H9 (cell line): ENCODE results near the gene DNAJC21. TPM values are rescaled to one million over a fixed set of nuclear protein-coding genes. Genes with fewer than 3 reads are reported as not detected.

ENCODE experiments used
- DNase-seq: peaks from one replicate; pipeline ENCODE4 v3.0.0-alpha.2; 2017
- H2AFZ ChIP-seq: one replicate; pipeline ENCODE4 v1.6.1; 2013; ENCODE audit warnings: mild to moderate bottlenecking, low read length, control low read depth, moderate library complexity
- H2AK5ac ChIP-seq: 2 replicates; pipeline ENCODE4 v1.6.1; 2013; ENCODE audit warnings: low read length, control low read depth, mixed read lengths; ENCODE audit not compliant: insufficient read length
- H2BK120ac ChIP-seq: one replicate; pipeline ENCODE4 v1.6.1; 2013; ENCODE audit warnings: low read depth, mild to moderate bottlenecking, low read length, control low read depth, inconsistent platforms; ENCODE audit not compliant: poor library complexity, severe bottlenecking
- H2BK12ac ChIP-seq: 2 replicates; pipeline ENCODE4 v1.6.1; 2013; ENCODE audit warnings: low read length, control low read depth, mixed read lengths, low read depth; ENCODE audit not compliant: insufficient read length
- H2BK15ac ChIP-seq: 2 replicates; pipeline ENCODE4 v1.6.1; 2013; ENCODE audit warnings: low read depth, low read length, control low read depth
- H2BK20ac ChIP-seq: one replicate; pipeline ENCODE4 v1.6.1; 2013; ENCODE audit warnings: low read depth, mild to moderate bottlenecking, low read length, control low read depth, inconsistent platforms; ENCODE audit not compliant: poor library complexity, severe bottlenecking
- H2BK5ac ChIP-seq: 2 replicates; pipeline ENCODE4 v1.6.1; 2013; ENCODE audit warnings: low read length, control low read depth, mixed read lengths; ENCODE audit not compliant: insufficient read length
- H3K14ac ChIP-seq: 2 replicates; pipeline ENCODE4 v1.6.1; 2013; ENCODE audit warnings: low read length, control low read depth; ENCODE audit not compliant: insufficient read depth
- H3K18ac ChIP-seq: 2 replicates; pipeline ENCODE4 v1.6.1; 2013; ENCODE audit warnings: low read depth, mild to moderate bottlenecking, mixed read lengths, low read length, control low read depth; ENCODE audit not compliant: insufficient read length
- H3K23ac ChIP-seq: 2 replicates; pipeline ENCODE4 v1.6.1; 2013; ENCODE audit warnings: low read length, control low read depth, mixed read lengths, low read depth; ENCODE audit not compliant: insufficient read length
- H3K23me2 ChIP-seq: 2 replicates; pipeline ENCODE4 v1.6.1; 2013; ENCODE audit warnings: low read depth, mild to moderate bottlenecking, mixed read lengths, low read length, control low read depth; ENCODE audit not compliant: insufficient read length, poor library complexity, severe bottlenecking
- H3K27ac ChIP-seq: 2 replicates; pipeline ENCODE4 v1.5.1; 2013; ENCODE audit warnings: low read length, control low read depth, mixed read lengths, low read depth; ENCODE audit not compliant: insufficient read length
- H3K27me3 ChIP-seq: 2 replicates; pipeline ENCODE4 v1.6.1; 2013; ENCODE audit warnings: low read length, control low read depth, inconsistent platforms; ENCODE audit not compliant: insufficient read depth
- H3K4ac ChIP-seq: 2 replicates; pipeline ENCODE4 v1.6.1; 2013; ENCODE audit warnings: low read depth, mild to moderate bottlenecking, control low read depth, inconsistent platforms, low read length, moderate library complexity
- H3K4me1 ChIP-seq: 2 replicates; pipeline ENCODE4 v1.6.1; 2013; ENCODE audit warnings: low read length, control low read depth, inconsistent platforms; ENCODE audit not compliant: insufficient read depth
- H3K4me2 ChIP-seq: 2 replicates; pipeline ENCODE4 v1.6.1; 2013; ENCODE audit warnings: low read length, control low read depth, mixed read lengths; ENCODE audit not compliant: insufficient read length, insufficient read depth
- H3K56ac ChIP-seq: 2 replicates; pipeline ENCODE4 v1.6.1; 2013; ENCODE audit warnings: low read depth, mild to moderate bottlenecking, mixed read lengths, low read length, control low read depth; ENCODE audit not compliant: insufficient read length
- H3K79me1 ChIP-seq: 2 replicates; pipeline ENCODE4 v1.6.1; 2013; ENCODE audit warnings: low read depth, mild to moderate bottlenecking, moderate library complexity, low read length, control low read depth, inconsistent platforms; ENCODE audit not compliant: insufficient read depth, poor library complexity, severe bottlenecking
- H3K79me2 ChIP-seq: 2 replicates; pipeline ENCODE4 v1.6.1; 2013; ENCODE audit warnings: low read length, control low read depth, inconsistent platforms; ENCODE audit not compliant: insufficient read depth
- H3K9ac ChIP-seq: 2 replicates; pipeline ENCODE4 v1.6.1; 2013; ENCODE audit warnings: low read length, control low read depth, mixed read lengths; ENCODE audit not compliant: insufficient read length; ENCODE audit errors: extremely low read depth
- H3K9me3 ChIP-seq: one replicate; pipeline ENCODE4 v1.6.1; 2013; ENCODE audit warnings: low read depth, low read length, inconsistent platforms; ENCODE audit not compliant: control insufficient read depth
- H3T11ph ChIP-seq: one replicate; pipeline ENCODE4 v1.6.1; 2013; ENCODE audit warnings: mild to moderate bottlenecking, low read length, control low read depth, inconsistent platforms
- H4K20me1 ChIP-seq: one replicate; pipeline ENCODE4 v1.6.1; 2013; ENCODE audit not compliant: control insufficient read depth, insufficient read length, insufficient read depth
- H4K5ac ChIP-seq: 2 replicates; pipeline ENCODE4 v1.6.1; 2013; ENCODE audit warnings: low read depth, mild to moderate bottlenecking, mixed read lengths, low read length, control low read depth; ENCODE audit not compliant: insufficient read length
- H4K8ac ChIP-seq: replicated peaks from 2 replicates; pipeline ENCODE4 v1.6.1; 2013; ENCODE audit warnings: low read length, control low read depth, mixed read lengths, low read depth; ENCODE audit not compliant: insufficient read length
- H4K91ac ChIP-seq: 2 replicates; pipeline ENCODE4 v1.6.1; 2013; ENCODE audit warnings: low read depth, mild to moderate bottlenecking, moderate library complexity, mixed read lengths, low read length, control low read depth; ENCODE audit not compliant: insufficient read length
- H3K27ac Mint-ChIP-seq, 3 experiments: 2 replicates in 2 of 3; 3 replicates in 1 of 3; pipeline ENCODE4 v1.8.0; 2020 to 2021; ENCODE audit warnings: mixed read lengths in 3 of 3, mild to moderate bottlenecking in 1 of 3, moderate library complexity in 1 of 3
- H3K27me3 Mint-ChIP-seq: 2 replicates; pipeline ENCODE4 v1.8.0; 2021; ENCODE audit warnings: low read depth, mild to moderate bottlenecking, moderate library complexity, mixed read lengths
- H3K36me3 Mint-ChIP-seq, 3 experiments: 2 replicates in 2 of 3; 3 replicates in 1 of 3; pipeline ENCODE4 v1.8.0; 2020 to 2021; ENCODE audit warnings: low read depth in 3 of 3, mixed read lengths in 3 of 3; ENCODE audit not compliant: insufficient read depth in 1 of 3
- H3K4me1 Mint-ChIP-seq, 2 experiments: 2 replicates each; pipeline ENCODE4 v1.8.0; 2020; ENCODE audit warnings: mixed read lengths in 2 of 2
- H3K4me3 Mint-ChIP-seq, 2 experiments: 2 replicates in 1 of 2; 3 replicates in 1 of 2; pipeline ENCODE4 v1.8.0; 2020 to 2021; ENCODE audit warnings: mild to moderate bottlenecking in 2 of 2, mixed read lengths in 2 of 2, moderate library complexity in 1 of 2
- H3K9me3 Mint-ChIP-seq, 2 experiments: 2 replicates in 1 of 2; 3 replicates in 1 of 2; pipeline ENCODE4 v1.8.0; 2020; ENCODE audit warnings: mild to moderate bottlenecking in 2 of 2, mixed read lengths in 2 of 2, moderate library complexity in 1 of 2
- CTCF ChIP-seq: fragments of 200-600 bp; sonication (generic); conservative IDR thresholded peaks from 3 replicates; pipeline ENCODE4 v1.8.0; 2021; ENCODE audit warnings: antibody characterized with exemption, mild to moderate bottlenecking
- total RNA-seq: library from RNA; stranded (reverse); gene quantifications from 2 replicates; pipeline ENCODE4 v1.2.1, GENCODE V29; 2021

DNAJC21 gene
- total RNA-seq, 1 experiment from 2014 or later, result 50.4 TPM

- peaks cover 6 to 17% of the 10 kb centered on the region in 2 experiments for H3K4me1 Mint-ChIP-seq
- Histone ChIP-seq H3K23me2 (no peaks in the 10 kb centered on the region), H3K27me3 (no peaks in the 10 kb centered on the region), H4K91ac (no peak overlapping the region), H2BK5ac (no peak overlapping the region), H3K9ac (no peak overlapping the region), H3T11ph (no peak overlapping the region), H3K27ac (no peak overlapping the region), H2BK15ac (no peak overlapping the region), H3K4me1 (no peaks in the 10 kb centered on the region), H2BK20ac (no peak overlapping the region), H3K9me3 (no peaks in the 10 kb centered on the region), H3K23ac (no peak overlapping the region), H3K4ac (no peak overlapping the region), H2BK12ac (no peak overlapping the region), H4K5ac (no peak overlapping the region), H2AFZ (no peak overlapping the region), H2AK5ac (no peak overlapping the region), H4K20me1 (no peaks in the 10 kb centered on the region), H3K79me2 (no peaks in the 10 kb centered on the region), H3K4me2 (no peak overlapping the region), H3K18ac (no peak overlapping the region), H2BK120ac (no peak overlapping the region), H3K56ac (no peak overlapping the region), H4K8ac (no peak overlapping the region), H3K14ac (no peak overlapping the region), H3K79me1 (no peaks in the 10 kb centered on the region)
- H3K9me3 Mint-ChIP-seq, result no peaks in the 10 kb centered on the region
- no peak overlapping the region for H3K4me3 Mint-ChIP-seq
- TF ChIP-seq CTCF, result no peak
- H3K27me3 Mint-ChIP-seq, result no peaks in the 10 kb centered on the region
- H3K36me3 Mint-ChIP-seq, result peaks cover 2 to 10% (median 7%) of the 10 kb centered on the region in 3 experiments; a peak in 5 of 7 replicates
- no peak for DNase-seq
- H3K27ac Mint-ChIP-seq, result no peak overlapping the region
Measured at GRCh38 chr5:34897646-34898045, 31.7 kb upstream of the DNAJC21 start.
